HepG2 (cell line): ENCODE data around the gene CHN2. TPM values are rescaled to one million over a fixed set of nuclear protein-coding genes. Genes with fewer than 3 reads are reported as not detected.

Experiments
- BHLHE40 ChIP-seq: IDR thresholded peaks from 2 replicates; pipeline ENCODE4 v1.6.1; 2011; ENCODE audit warnings: low read length, improper control_type of control experiment
- CHD4 ChIP-seq: fragments of 200-600 bp; sonication (generic); IDR thresholded peaks from 2 replicates; pipeline ENCODE4 v1.7.0; 2017; ENCODE audit warnings: mild to moderate bottlenecking, low read length, borderline replicate concordance
- GLI4 ChIP-seq: sonication (generic); formaldehyde crosslinking; IDR thresholded peaks from 2 replicates; pipeline ENCODE4 v1.5.1; 2020; ENCODE audit warnings: missing genetic modification reagents, mild to moderate bottlenecking, moderate library complexity, borderline replicate concordance
- HNRNPK ChIP-seq: fragments of 200-400 bp; formaldehyde crosslinking; IDR thresholded peaks from 2 replicates; pipeline ENCODE4 v1.6.1; 2018; ENCODE audit warnings: low read length, low read depth, moderate library complexity, mild to moderate bottlenecking; ENCODE audit not compliant: poor library complexity, severe bottlenecking
- ISL2 ChIP-seq: sonication (generic); formaldehyde crosslinking; IDR thresholded peaks from 2 replicates; pipeline ENCODE4 v1.5.0; 2020; ENCODE audit warnings: missing genetic modification reagents
- MYPOP ChIP-seq: sonication (generic); formaldehyde crosslinking; IDR thresholded peaks from 2 replicates; pipeline ENCODE4 v1.8.1; 2023; ENCODE audit warnings: mild to moderate bottlenecking, moderate library complexity, missing genetic modification reagents
- PHF5A ChIP-seq: IDR thresholded peaks from one replicate; pipeline ENCODE4 v1.6.1; 2018; ENCODE audit warnings: low read depth, missing genetic modification reagents; ENCODE audit not compliant: unreplicated experiment
- PPARG ChIP-seq: conservative IDR thresholded peaks from 2 replicates; pipeline ENCODE4 v1.6.1; 2016; ENCODE audit warnings: missing biosample characterization, missing genetic modification reagents
- RAD51 ChIP-seq: fragments of 450-650 bp; IDR thresholded peaks from 2 replicates; pipeline ENCODE4 v1.6.1; 2016; ENCODE audit warnings: borderline replicate concordance
- RORA ChIP-seq: sonication (generic); formaldehyde crosslinking; IDR thresholded peaks from 2 replicates; pipeline ENCODE4 v1.5.0; 2020; ENCODE audit warnings: mild to moderate bottlenecking, missing genetic modification reagents, moderate library complexity
- SALL1 ChIP-seq: sonication (generic); formaldehyde crosslinking; IDR thresholded peaks from 2 replicates; pipeline ENCODE4 v1.8.0; 2022; ENCODE audit warnings: mild to moderate bottlenecking, missing genetic modification reagents
- SALL2 ChIP-seq: sonication (generic); formaldehyde crosslinking; IDR thresholded peaks from 2 replicates; pipeline ENCODE4 v1.8.1; 2023; ENCODE audit warnings: mild to moderate bottlenecking, missing genetic modification reagents, inconsistent platforms
- SOX13 ChIP-seq, 3 experiments: fragments of 450-650 bp in 1 of 3; sonication (generic) in 1 of 3; formaldehyde crosslinking in 1 of 3; IDR thresholded peaks in 2 of 3; conservative IDR thresholded peaks in 1 of 3; 2 replicates each; pipeline versions ENCODE4 v1.5.0 to v1.6.1; 2016 to 2020; ENCODE audit warnings: antibody characterized with exemption in 1 of 3, mild to moderate bottlenecking in 1 of 3, missing compliant biosample characterization in 1 of 3, missing genetic modification reagents in 1 of 3, moderate library complexity in 1 of 3
- TFE3 ChIP-seq: IDR thresholded peaks from 2 replicates; pipeline ENCODE4 v1.6.1; 2016
- ZKSCAN5 ChIP-seq: sonication (generic); formaldehyde crosslinking; IDR thresholded peaks from 2 replicates; pipeline ENCODE4 v1.5.1; 2020; ENCODE audit warnings: mild to moderate bottlenecking, missing genetic modification reagents
- ZNF101 ChIP-seq: sonication (generic); formaldehyde crosslinking; IDR thresholded peaks from 2 replicates; pipeline ENCODE4 v1.4.0; 2020; ENCODE audit warnings: mild to moderate bottlenecking, low read depth, missing genetic modification reagents, borderline replicate concordance
- ZNF24 ChIP-seq: fragments of 450-650 bp; IDR thresholded peaks from 2 replicates; pipeline ENCODE4 v1.6.1; 2017; ENCODE audit warnings: antibody characterized with exemption, mild to moderate bottlenecking
- polyA plus RNA-seq, 8 experiments: library from polyadenylated mRNA; depleted of rRNA in 3 of 8; stranded (reverse) in 7 of 8; unstranded in 1 of 8; fragments of >200 nt; fragmentation: Illumina TruSeq in 4 of 8; extraction: Trizol in 4 of 8; gene quantifications; 2 replicates each; pipeline versions ENCODE4 v1.2.1 to v1.2.3, GENCODE V29; 2011 to 2016; ENCODE audit warnings: low read depth in 4 of 8, missing spikeins in 1 of 8, mixed read lengths in 1 of 8; ENCODE audit not compliant: insufficient read depth in 1 of 8
- total RNA-seq, 5 experiments: library from RNA; depleted of rRNA; stranded (reverse); fragments of >200 nt; fragmentation: Illumina TruSeq; extraction: Trizol; gene quantifications; 2 replicates each; pipeline ENCODE4 v1.2.3, GENCODE V29; 2016; ENCODE audit warnings: low read depth in 1 of 5
- TF ChIP-seq, protein P1 (sequence below): sonication (generic); formaldehyde crosslinking; IDR thresholded peaks from 2 replicates; pipeline ENCODE4 v1.8.0; 2022; ENCODE audit warnings: mild to moderate bottlenecking, missing genetic modification reagents
- TF ChIP-seq, protein P2 (sequence below): sonication (generic); formaldehyde crosslinking; IDR thresholded peaks from 2 replicates; pipeline ENCODE4 v1.4.0; 2020; ENCODE audit warnings: missing genetic modification reagents

Gene CHN2
- total and polyA plus RNA-seq, 2 of the 13 experiments (the other 11 are each of a cell fraction or from before 2014, with no cell fraction given): 23.5 to 30.5 TPM

DNA sequence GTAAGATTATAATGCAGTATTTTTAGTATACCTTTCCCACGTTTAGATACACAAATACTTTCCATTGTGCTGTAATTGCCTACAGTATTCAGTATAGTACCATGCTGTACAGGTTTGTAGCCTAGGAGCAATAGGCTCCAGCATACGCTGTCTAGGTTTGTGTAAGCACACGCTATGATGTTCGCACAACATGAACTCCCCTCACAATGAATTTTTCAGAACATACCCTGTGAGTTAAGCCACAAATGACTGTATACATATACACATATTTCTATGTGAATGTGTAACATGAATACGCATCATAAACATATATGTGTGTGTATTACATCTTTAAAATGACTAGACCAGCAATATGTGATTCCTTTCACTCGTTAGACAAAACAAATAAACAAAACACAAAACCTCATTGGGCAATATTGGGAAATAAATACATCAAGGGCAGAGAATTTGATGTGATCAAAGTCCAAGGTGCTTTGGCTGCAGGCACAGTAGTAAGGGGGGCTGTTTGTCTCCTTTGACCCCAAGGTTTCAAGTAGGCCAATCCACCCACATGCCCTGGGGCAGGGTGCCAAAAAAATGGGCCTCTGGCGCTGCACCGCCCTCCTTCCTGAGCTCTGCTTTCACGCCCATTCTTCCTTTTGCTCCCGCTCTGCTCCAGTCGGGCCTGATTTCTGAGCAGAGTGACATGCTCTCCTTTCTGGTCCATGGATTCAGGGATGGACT is 33.9 kb downstream of the CHN2 start (continued):
- 0 out of 2 replicates have a peak, but pooled peaks have one; percentile 55 for TF ChIP-seq ZNF24
- peak; percentile 59; the same call in 1 of the 2 replicates for TF ChIP-seq SOX13 (IDR thresholded peaks at IDR 0.05)
- peak in 1 of 2 experiments; percentile 85; a peak in 2 of 4 replicates for TF ChIP-seq SOX13 (CRISPR knock-in tag; conservative IDR thresholded peaks at IDR 0.05 in 1 of 2, IDR thresholded peaks at IDR 0.05 in 1 of 2)
- TF ChIP-seq MYPOP (CRISPR knock-in tag): peak; percentile 78; the same call in 1 of the 2 replicates
- TF ChIP-seq HNRNPK: no peak
- TF ChIP-seq, protein P1, sequence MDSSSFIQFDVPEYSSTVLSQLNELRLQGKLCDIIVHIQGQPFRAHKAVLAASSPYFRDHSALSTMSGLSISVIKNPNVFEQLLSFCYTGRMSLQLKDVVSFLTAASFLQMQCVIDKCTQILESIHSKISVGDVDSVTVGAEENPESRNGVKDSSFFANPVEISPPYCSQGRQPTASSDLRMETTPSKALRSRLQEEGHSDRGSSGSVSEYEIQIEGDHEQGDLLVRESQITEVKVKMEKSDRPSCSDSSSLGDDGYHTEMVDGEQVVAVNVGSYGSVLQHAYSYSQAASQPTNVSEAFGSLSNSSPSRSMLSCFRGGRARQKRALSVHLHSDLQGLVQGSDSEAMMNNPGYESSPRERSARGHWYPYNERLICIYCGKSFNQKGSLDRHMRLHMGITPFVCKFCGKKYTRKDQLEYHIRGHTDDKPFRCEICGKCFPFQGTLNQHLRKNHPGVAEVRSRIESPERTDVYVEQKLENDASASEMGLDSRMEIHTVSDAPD (CRISPR knock-in tag): no peak
- no peak for TF ChIP-seq RAD51
- TF ChIP-seq ZNF101 (CRISPR knock-in tag): no peak
- 0 out of 2 replicates have a peak, but pooled peaks have one; percentile 27 for TF ChIP-seq SALL2 (CRISPR knock-in tag)
- TF ChIP-seq RORA (CRISPR knock-in tag): no peak
- peak; percentile 99 for TF ChIP-seq SALL1 (CRISPR knock-in tag)
- TF ChIP-seq ZKSCAN5: no peak
- TF ChIP-seq BHLHE40: peak; percentile 65; the same call in 1 of the 2 replicates
- TF ChIP-seq PHF5A: no peak
- peak; percentile 93 for TF ChIP-seq CHD4
- peak; percentile 78 for TF ChIP-seq ISL2
- peak; percentile 58; the same call in 1 of the 2 replicates for TF ChIP-seq TFE3
- TF ChIP-seq GLI4 (CRISPR knock-in tag): no peak
- peak; percentile 42; the same call in 1 of the 2 replicates for TF ChIP-seq PPARG (CRISPR knock-in tag)
- TF ChIP-seq, protein P2, sequence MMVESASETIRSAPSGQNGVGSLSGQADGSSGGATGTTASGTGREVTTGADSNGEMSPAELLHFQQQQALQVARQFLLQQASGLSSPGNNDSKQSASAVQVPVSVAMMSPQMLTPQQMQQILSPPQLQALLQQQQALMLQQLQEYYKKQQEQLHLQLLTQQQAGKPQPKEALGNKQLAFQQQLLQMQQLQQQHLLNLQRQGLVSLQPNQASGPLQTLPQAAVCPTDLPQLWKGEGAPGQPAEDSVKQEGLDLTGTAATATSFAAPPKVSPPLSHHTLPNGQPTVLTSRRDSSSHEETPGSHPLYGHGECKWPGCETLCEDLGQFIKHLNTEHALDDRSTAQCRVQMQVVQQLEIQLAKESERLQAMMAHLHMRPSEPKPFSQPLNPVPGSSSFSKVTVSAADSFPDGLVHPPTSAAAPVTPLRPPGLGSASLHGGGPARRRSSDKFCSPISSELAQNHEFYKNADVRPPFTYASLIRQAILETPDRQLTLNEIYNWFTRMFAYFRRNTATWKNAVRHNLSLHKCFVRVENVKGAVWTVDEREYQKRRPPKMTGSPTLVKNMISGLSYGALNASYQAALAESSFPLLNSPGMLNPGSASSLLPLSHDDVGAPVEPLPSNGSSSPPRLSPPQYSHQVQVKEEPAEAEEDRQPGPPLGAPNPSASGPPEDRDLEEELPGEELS (CRISPR knock-in tag): peak; percentile 97
